Fibroblast of the aortic adventitia (primary cell): ENCODE data around the gene DNAJC27. TPM values are rescaled to one million over a fixed set of nuclear protein-coding genes. Genes with fewer than 3 reads are reported as not detected.

Source experiments
- DNase-seq: peaks from one replicate; pipeline ENCODE4 v3.0.0-alpha.2; 2010; ENCODE audit warnings: low read depth
- H3K4me3 ChIP-seq: 2 replicates; pipeline ENCODE4 v1.5.1; 2011; ENCODE audit warnings: low read depth, mild to moderate bottlenecking, control low read depth, low read length, moderate library complexity
- total RNA-seq: library from RNA; depleted of rRNA; stranded (reverse); fragments of >200 nt; gene quantifications from 2 replicates; pipeline ENCODE4 v1.2.3, GENCODE V29; 2012; ENCODE audit warnings: low replicate concordance
- TF ChIP-seq, protein P1 (sequence below): IDR thresholded peaks from 2 replicates; pipeline ENCODE4 v1.5.1; 2011; ENCODE audit warnings: mild to moderate bottlenecking, low read length, control low read depth, inconsistent platforms; ENCODE audit not compliant: insufficient read depth

Gene DNAJC27
- total RNA-seq, 1 donor: 5.6 TPM

DNA sequence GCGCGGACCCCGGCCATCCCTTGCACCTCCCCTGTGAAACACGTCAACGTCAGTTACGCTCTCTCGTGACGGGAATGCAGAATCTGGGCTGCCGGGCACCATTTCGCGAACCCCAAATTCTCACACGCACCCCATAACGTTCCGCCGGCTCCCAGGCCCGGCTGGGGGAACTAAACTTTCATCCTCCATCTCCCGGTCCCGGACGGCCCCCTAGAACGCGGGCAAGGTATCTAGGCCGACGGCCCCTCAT lies 544 bp downstream of the DNAJC27 start:
- TF ChIP-seq, protein P1, sequence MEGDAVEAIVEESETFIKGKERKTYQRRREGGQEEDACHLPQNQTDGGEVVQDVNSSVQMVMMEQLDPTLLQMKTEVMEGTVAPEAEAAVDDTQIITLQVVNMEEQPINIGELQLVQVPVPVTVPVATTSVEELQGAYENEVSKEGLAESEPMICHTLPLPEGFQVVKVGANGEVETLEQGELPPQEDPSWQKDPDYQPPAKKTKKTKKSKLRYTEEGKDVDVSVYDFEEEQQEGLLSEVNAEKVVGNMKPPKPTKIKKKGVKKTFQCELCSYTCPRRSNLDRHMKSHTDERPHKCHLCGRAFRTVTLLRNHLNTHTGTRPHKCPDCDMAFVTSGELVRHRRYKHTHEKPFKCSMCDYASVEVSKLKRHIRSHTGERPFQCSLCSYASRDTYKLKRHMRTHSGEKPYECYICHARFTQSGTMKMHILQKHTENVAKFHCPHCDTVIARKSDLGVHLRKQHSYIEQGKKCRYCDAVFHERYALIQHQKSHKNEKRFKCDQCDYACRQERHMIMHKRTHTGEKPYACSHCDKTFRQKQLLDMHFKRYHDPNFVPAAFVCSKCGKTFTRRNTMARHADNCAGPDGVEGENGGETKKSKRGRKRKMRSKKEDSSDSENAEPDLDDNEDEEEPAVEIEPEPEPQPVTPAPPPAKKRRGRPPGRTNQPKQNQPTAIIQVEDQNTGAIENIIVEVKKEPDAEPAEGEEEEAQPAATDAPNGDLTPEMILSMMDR: no peak
- DNase-seq: no peak
- H3K4me3 ChIP-seq: peak overlapping the region; percentile 86

DNA sequence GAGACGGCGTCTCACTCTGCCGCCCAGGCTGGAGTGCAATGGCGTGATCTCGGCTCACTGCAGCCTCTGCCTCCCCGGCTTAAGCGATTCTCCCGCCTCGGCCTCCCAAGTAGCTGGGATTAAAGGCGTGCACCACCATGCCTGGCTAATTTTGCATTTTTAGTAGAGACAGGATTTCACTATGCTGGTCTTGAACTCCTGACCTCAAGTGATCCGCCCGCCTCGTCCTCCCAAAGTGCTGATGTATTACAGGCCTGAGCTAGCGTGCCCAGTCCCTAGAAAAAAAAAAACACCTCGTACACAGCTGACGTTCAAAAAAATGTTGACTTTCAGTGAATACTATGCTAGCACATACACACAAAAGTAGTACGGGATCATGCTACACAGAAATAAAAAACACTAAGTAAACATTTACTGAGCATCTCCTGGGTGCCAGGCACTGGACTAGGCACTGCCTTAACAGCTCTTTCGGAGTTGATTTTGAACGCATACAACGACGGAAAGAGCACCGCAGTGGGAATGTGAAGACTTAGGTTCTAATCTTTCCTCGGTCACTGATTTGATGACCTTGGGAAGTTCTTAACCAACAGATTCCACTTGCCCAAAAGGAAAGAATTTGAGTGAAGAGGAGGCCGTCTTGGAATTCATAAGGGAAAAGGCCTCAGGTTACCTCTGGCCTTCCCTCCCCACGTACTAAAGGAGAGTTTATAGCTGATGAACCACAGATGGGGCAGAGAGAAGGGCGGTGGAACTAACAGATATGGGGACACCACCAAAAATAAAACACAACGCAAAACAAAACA lies 1.1 kb downstream of the DNAJC27 start:
- peak overlapping the region; percentile 86 for H3K4me3 ChIP-seq

DNA sequence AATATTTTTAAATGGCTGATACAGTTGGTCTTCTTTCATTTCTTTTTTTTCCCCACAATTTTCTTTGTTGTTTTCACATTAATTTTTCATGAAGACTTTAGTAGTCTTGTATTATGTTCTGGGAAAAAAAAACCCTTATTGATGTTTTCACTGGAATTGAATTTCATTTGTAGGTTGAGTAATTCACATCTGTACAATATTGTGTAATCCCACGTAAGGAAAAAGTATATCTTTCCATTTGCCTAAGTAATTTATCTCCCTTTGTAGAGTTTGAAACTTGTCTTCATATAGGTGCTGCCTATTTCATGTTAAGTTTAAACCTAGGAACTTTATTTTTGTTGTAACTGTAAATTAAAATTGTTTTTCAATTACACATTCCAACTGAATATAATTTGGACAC lies 2.0 kb downstream of the DNAJC27 start:
- DNase-seq: peak; percentile 10
- H3K4me3 ChIP-seq: no peak overlapping the region
- TF ChIP-seq, protein P1: no peak

More for the DNA sequence above, 1.1 kb downstream of the DNAJC27 start:
- TF ChIP-seq, protein P1: no peak
- DNase-seq: peak; percentile 60

DNA sequence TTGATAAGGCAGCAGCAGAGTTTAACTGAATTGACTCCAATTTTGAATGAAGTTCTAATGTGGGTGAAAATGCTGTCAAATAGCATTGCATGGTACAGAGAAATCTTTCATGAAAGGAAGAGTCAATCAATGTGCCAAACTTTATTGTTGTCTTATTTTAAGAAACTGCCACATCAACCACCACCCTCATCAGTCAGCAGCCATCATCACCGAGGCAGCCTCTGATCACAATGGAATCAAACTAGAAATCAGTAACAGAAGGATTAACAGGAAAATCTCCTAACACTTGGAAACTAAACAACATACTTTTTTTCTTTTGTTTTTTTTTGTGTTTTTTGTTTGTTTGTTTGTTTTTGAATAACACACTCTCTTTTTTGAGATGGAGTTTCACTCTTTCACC lies 9.9 kb downstream of the DNAJC27 start:
- no peak overlapping the region for H3K4me3 ChIP-seq
- TF ChIP-seq, protein P1: no peak
- DNase-seq: no peak

DNA sequence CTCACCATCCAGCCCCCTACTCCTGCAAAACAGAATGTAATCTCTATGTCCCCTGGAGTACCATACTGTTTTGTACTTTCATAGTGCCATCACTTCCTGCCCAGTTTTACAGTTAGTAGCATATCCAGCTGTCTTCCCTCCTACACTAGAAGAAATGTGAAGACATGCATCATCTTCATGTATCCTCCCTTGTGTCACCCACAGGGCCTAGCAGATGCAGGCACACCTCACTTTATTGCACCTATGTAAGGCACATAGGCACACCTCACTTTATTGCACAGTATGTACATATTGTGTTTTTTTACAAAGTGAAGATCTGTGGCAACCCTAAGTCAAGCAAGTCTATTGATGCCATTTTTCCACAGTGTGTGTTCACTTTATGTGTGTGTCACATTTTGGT lies 12.0 kb downstream of the DNAJC27 start:
- no peak for DNase-seq
- TF ChIP-seq, protein P1: no peak
- H3K4me3 ChIP-seq: no peak overlapping the region

DNA sequence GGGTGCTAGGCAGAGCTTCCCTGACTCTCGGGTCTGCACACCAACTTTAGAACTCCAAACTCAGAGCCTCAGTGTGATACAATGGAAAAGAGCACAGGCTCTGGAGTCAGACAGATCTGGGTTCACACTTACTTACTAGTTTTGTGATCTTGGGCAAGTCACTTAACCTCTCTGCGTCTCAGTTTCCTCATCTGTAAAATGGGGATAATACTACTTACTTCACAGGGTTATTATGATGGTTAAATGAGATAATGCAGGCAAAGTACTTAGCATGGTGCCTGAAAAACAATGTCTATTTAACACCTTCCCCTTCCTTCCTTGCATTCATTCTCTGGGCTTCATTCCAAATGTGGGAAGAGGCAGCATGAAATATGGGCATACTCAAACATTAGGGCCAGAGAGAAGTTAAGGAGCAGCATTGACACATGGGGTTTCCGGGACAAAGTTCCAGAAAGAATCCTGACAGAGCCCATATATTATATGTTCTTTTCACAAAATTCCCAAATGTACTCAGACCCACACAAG lies 13.3 kb downstream of the DNAJC27 start:
- no peak overlapping the region for H3K4me3 ChIP-seq
- TF ChIP-seq, protein P1: no peak
- no peak for DNase-seq

DNA sequence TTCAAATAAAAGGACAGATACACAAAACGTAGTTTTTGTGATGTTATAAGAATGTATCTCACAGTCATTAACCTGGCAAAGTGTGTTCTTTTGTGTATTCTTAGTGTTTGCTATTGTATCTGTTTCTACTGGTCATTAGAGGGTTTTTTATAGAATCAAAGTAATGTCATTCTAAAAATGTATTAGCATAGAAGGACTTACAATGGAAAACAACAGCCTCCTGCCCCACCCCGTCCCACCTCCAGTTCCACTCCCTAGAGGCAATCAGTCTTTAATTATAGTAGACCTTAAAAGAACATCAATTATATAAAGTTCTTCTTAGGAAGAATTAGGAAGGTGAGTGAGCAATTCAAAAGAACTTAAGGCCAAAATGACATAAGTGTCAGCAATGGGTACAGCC lies 13.8 kb downstream of the DNAJC27 start:
- TF ChIP-seq, protein P1: no peak
- no peak overlapping the region for H3K4me3 ChIP-seq
- no peak for DNase-seq
